Liver (tissue), 9 donors: ENCODE measurements around the gene STK38L. TPM values are rescaled to one million over a fixed set of nuclear protein-coding genes. Genes with fewer than 3 reads are reported as not detected.

Source experiments
- DNase-seq: peaks from one replicate; pipeline ENCODE4 v3.0.0-alpha.2; 2017; ENCODE audit warnings: low spot score
- H3K27ac ChIP-seq, 2 donors: one replicate each; pipeline ENCODE4 v1.7.0; 2013; ENCODE audit warnings: inconsistent platforms in 2 of 2, low read length in 2 of 2, control low read depth in 1 of 2, low read depth in 1 of 2, mild to moderate bottlenecking in 1 of 2
- H3K27me3 ChIP-seq, 4 donors: one replicate each; pipeline versions ENCODE4 v1.6.1 to v1.7.0; 2013; ENCODE audit warnings: low read length in 3 of 4, inconsistent platforms in 1 of 4, mild to moderate bottlenecking in 1 of 4, moderate library complexity in 1 of 4; ENCODE audit not compliant: control insufficient read depth in 4 of 4, insufficient read depth in 4 of 4
- H3K36me3 ChIP-seq, 4 donors: one replicate each; pipeline versions ENCODE4 v1.6.1 to v1.7.0; 2013; ENCODE audit warnings: low read length in 3 of 4, mild to moderate bottlenecking in 3 of 4, low read depth in 1 of 4, moderate library complexity in 1 of 4; ENCODE audit not compliant: control insufficient read depth in 4 of 4, insufficient read depth in 3 of 4
- H3K4me1 ChIP-seq, 4 donors: one replicate each; pipeline versions ENCODE4 v1.6.1 to v1.7.0; 2013; ENCODE audit warnings: low read length in 3 of 4, mild to moderate bottlenecking in 3 of 4, moderate library complexity in 1 of 4; ENCODE audit not compliant: control insufficient read depth in 4 of 4, insufficient read depth in 4 of 4
- H3K4me3 ChIP-seq, 3 donors: one replicate each; pipeline versions ENCODE4 v1.6.1 to v1.7.0; 2013; ENCODE audit warnings: low read length in 3 of 3, control low read depth in 1 of 3, low read depth in 1 of 3, mild to moderate bottlenecking in 1 of 3
- H3K9ac ChIP-seq, 2 donors: one replicate each; pipeline ENCODE4 v1.7.0; 2013; ENCODE audit warnings: low read length in 2 of 2, mild to moderate bottlenecking in 2 of 2, moderate library complexity in 2 of 2, control low read depth in 1 of 2, low read depth in 1 of 2
- H3K9me3 ChIP-seq, 4 donors: one replicate each; pipeline versions ENCODE4 v1.6.1 to v1.7.0; 2013; ENCODE audit warnings: low read length in 3 of 4; ENCODE audit not compliant: control insufficient read depth in 4 of 4
- EGR1 ChIP-seq, 2 donors: IDR thresholded peaks; 2 replicates each; pipeline ENCODE4 v1.6.1; 2016 to 2018; ENCODE audit warnings: antibody characterized with exemption in 2 of 2, low read depth in 2 of 2
- FOXA1 ChIP-seq: IDR thresholded peaks from 2 replicates; pipeline ENCODE4 v1.6.1; 2016; ENCODE audit warnings: antibody characterized with exemption
- FOXA2 ChIP-seq: IDR thresholded peaks from 2 replicates; pipeline ENCODE4 v1.6.1; 2016; ENCODE audit warnings: antibody characterized with exemption
- GABPA ChIP-seq, 2 donors: IDR thresholded peaks in 1 of 2; conservative IDR thresholded peaks in 1 of 2; 2 replicates each; pipeline ENCODE4 v1.6.1; 2016; ENCODE audit warnings: antibody characterized with exemption in 2 of 2, mild to moderate bottlenecking in 1 of 2, moderate library complexity in 1 of 2
- HNF4A ChIP-seq, 2 donors: conservative IDR thresholded peaks; 2 replicates each; pipeline ENCODE4 v1.6.1; 2016; ENCODE audit warnings: antibody characterized with exemption in 2 of 2, mild to moderate bottlenecking in 2 of 2
- HNF4G ChIP-seq: IDR thresholded peaks from 2 replicates; pipeline ENCODE4 v1.6.1; 2016; ENCODE audit warnings: antibody characterized with exemption
- JUND ChIP-seq, 2 donors: IDR thresholded peaks; 2 replicates each; pipeline ENCODE4 v1.6.1; 2016; ENCODE audit warnings: antibody characterized with exemption in 2 of 2
- NR2F2 ChIP-seq: IDR thresholded peaks from 2 replicates; pipeline ENCODE4 v1.6.1; 2016; ENCODE audit warnings: antibody characterized with exemption
- RAD21 ChIP-seq, 2 donors: IDR thresholded peaks; 2 replicates each; pipeline ENCODE4 v1.6.1; 2016; ENCODE audit warnings: antibody characterized with exemption in 2 of 2, mild to moderate bottlenecking in 2 of 2
- RXRA ChIP-seq, 2 donors: IDR thresholded peaks; 2 replicates each; pipeline ENCODE4 v1.6.1; 2017 to 2018; ENCODE audit warnings: antibody characterized with exemption in 2 of 2, mild to moderate bottlenecking in 1 of 2
- SP1 ChIP-seq: IDR thresholded peaks from 2 replicates; pipeline ENCODE4 v1.6.1; 2018; ENCODE audit warnings: antibody characterized with exemption, mild to moderate bottlenecking
- TAF1 ChIP-seq: conservative IDR thresholded peaks from 2 replicates; pipeline ENCODE4 v1.6.1; 2016; ENCODE audit warnings: antibody characterized with exemption, mild to moderate bottlenecking
- YY1 ChIP-seq: IDR thresholded peaks from 2 replicates; pipeline ENCODE4 v1.6.1; 2016; ENCODE audit warnings: antibody characterized with exemption, mild to moderate bottlenecking
- WGBS: extraction: QIAGEN DNeasy Blood & Tissue Kit; methylation state at CpG from one replicate; pipeline ENCODE4 v1.1.7; 2013; 5-methylcytosine and 5-hydroxymethylcytosine counted together
- polyA plus RNA-seq, 2 donors: library from polyadenylated mRNA; stranded (reverse) in 1 of 2; unstranded in 1 of 2; fragments of 200-250 nt in 1 of 2; fragments of >200 nt in 1 of 2; fragmentation: Nextera tagmentation in 1 of 2; extraction: Ambion mirVana in 1 of 2; gene quantifications; one replicate each; pipeline versions ENCODE4 v1.2.1 to v1.2.3, GENCODE V29; 2013 to 2015
- total RNA-seq, 2 donors: library from RNA; depleted of rRNA; stranded (reverse); fragments of >200 nt; gene quantifications; one replicate each; pipeline ENCODE4 v1.2.3, GENCODE V29; 2014
- TF ChIP-seq, protein P1 (sequence below): IDR thresholded peaks from 2 replicates; pipeline ENCODE4 v1.6.1; 2016; ENCODE audit warnings: antibody characterized with exemption
- TF ChIP-seq, protein P2 (sequence below): IDR thresholded peaks from 2 replicates; pipeline ENCODE4 v1.6.1; 2016; ENCODE audit warnings: antibody characterized with exemption
- TF ChIP-seq, protein P3 (sequence below): fragments of 150-350 bp; IDR thresholded peaks from 2 replicates; pipeline ENCODE4 v1.5.1; 2017; ENCODE audit warnings: improper control_type of control experiment, low read depth, low read length; ENCODE audit not compliant: missing input control
- TF ChIP-seq, protein P4 (sequence below): IDR thresholded peaks from 2 replicates; pipeline ENCODE4 v1.6.1; 2016; ENCODE audit warnings: antibody characterized with exemption, mild to moderate bottlenecking
- donor health status: healthy.
- donor health status: healthy.
- donor health status: healthy.
- donor health status: healthy.
- donor health status: healthy.

STK38L gene
- total and polyA plus RNA-seq, 4 donors = 2.8 to 8.6 (median 6.6) TPM

DNA sequence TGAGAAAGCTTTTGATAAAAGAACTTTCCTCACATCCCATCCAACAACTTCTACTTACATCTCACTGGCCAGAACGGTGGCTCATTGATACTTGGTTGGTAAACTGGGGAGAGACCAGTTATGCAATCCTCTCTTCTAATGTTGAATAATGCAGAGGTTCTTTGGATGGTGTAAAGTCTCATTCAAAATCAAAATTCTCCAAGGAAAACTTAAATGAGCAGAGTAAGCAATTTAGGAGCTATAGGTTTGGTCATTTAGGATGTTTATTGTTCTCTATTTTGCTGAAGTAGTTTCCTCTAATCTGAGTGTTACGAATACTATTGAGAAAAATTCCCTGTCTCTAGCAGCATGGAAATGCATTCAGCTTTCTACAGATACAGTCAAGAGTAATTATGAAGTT is 26.5 kb upstream of the STK38L start:
- Histone ChIP-seq H3K9ac (no peak overlapping the region), H3K27me3 (no peaks in the 10 kb centered on the region), H3K4me1 (peaks cover 0 to 21% (median 6%) of the 10 kb centered on the region in 4 donors), H3K9me3 (no peaks in the 10 kb centered on the region), H3K4me3 (no peak overlapping the region), H3K36me3 (no peaks in the 10 kb centered on the region), H3K27ac (no peak overlapping the region)
- TF ChIP-seq HNF4G (no peak), RAD21 (IDR thresholded peaks at IDR 0.05) (no peak), TAF1 (no peak), FOXA2 (no peak)
- TF ChIP-seq, protein P1, sequence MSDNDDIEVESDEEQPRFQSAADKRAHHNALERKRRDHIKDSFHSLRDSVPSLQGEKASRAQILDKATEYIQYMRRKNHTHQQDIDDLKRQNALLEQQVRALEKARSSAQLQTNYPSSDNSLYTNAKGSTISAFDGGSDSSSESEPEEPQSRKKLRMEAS = no peak
- WGBS = 88% methylated on average over 2 of the region's 2 CpGs
- no peak for DNase-seq

DNA sequence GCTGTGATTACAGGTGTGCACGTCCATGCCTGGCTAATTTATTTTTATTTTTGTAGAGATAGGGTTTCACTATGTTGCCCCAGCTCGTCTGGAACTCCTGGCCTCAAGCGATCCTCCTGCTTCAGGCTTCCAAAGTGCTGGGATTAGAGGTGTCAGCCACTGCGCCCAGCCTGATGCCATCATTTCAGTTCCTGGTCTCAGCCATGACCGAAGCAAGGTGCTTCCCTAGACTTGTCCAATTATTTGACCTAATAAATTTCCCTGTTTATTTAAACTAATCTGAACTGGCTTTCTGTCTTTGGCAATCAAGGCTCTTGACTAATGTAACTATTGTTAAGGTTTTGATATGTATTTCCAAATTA is 24.4 kb upstream of the STK38L start:
- H3K27ac ChIP-seq = no peak overlapping the region
- no peaks in the 10 kb centered on the region for H3K27me3 ChIP-seq
- no peak overlapping the region for H3K4me3 ChIP-seq
- DNase-seq = no peak
- H3K36me3 ChIP-seq = no peaks in the 10 kb centered on the region
- no peaks in the 10 kb centered on the region for H3K9me3 ChIP-seq
- WGBS = 93% methylated on average over 5 of the region's 5 CpGs
- H3K4me1 ChIP-seq = peaks cover 0 to 6% (median 0%) of the 10 kb centered on the region in 4 donors
- H3K9ac ChIP-seq = no peak overlapping the region
- TF ChIP-seq HNF4G (no peak), TAF1 (no peak), FOXA2 (no peak), FOXA1 (no peak), JUND (IDR thresholded peaks at IDR 0.05) (no peak), RAD21 (IDR thresholded peaks at IDR 0.05) (no peak), HNF4A (conservative IDR thresholded peaks at IDR 0.05) (no peak), YY1 (no peak), GABPA (IDR thresholded peaks at IDR 0.05 in 1 of 2, conservative IDR thresholded peaks at IDR 0.05 in 1 of 2) (no peak), EGR1 (IDR thresholded peaks at IDR 0.05; ENCODE audit: low read depth in 2 of 2) (no peak), RXRA (IDR thresholded peaks at IDR 0.05) (no peak), NR2F2 (no peak), SP1 (no peak)
- TF ChIP-seq, protein P2, sequence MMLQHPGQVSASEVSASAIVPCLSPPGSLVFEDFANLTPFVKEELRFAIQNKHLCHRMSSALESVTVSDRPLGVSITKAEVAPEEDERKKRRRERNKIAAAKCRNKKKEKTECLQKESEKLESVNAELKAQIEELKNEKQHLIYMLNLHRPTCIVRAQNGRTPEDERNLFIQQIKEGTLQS = no peak
- TF ChIP-seq, protein P3, sequence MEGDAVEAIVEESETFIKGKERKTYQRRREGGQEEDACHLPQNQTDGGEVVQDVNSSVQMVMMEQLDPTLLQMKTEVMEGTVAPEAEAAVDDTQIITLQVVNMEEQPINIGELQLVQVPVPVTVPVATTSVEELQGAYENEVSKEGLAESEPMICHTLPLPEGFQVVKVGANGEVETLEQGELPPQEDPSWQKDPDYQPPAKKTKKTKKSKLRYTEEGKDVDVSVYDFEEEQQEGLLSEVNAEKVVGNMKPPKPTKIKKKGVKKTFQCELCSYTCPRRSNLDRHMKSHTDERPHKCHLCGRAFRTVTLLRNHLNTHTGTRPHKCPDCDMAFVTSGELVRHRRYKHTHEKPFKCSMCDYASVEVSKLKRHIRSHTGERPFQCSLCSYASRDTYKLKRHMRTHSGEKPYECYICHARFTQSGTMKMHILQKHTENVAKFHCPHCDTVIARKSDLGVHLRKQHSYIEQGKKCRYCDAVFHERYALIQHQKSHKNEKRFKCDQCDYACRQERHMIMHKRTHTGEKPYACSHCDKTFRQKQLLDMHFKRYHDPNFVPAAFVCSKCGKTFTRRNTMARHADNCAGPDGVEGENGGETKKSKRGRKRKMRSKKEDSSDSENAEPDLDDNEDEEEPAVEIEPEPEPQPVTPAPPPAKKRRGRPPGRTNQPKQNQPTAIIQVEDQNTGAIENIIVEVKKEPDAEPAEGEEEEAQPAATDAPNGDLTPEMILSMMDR = no peak
- TF ChIP-seq, protein P1 = no peak
- TF ChIP-seq, protein P4, sequence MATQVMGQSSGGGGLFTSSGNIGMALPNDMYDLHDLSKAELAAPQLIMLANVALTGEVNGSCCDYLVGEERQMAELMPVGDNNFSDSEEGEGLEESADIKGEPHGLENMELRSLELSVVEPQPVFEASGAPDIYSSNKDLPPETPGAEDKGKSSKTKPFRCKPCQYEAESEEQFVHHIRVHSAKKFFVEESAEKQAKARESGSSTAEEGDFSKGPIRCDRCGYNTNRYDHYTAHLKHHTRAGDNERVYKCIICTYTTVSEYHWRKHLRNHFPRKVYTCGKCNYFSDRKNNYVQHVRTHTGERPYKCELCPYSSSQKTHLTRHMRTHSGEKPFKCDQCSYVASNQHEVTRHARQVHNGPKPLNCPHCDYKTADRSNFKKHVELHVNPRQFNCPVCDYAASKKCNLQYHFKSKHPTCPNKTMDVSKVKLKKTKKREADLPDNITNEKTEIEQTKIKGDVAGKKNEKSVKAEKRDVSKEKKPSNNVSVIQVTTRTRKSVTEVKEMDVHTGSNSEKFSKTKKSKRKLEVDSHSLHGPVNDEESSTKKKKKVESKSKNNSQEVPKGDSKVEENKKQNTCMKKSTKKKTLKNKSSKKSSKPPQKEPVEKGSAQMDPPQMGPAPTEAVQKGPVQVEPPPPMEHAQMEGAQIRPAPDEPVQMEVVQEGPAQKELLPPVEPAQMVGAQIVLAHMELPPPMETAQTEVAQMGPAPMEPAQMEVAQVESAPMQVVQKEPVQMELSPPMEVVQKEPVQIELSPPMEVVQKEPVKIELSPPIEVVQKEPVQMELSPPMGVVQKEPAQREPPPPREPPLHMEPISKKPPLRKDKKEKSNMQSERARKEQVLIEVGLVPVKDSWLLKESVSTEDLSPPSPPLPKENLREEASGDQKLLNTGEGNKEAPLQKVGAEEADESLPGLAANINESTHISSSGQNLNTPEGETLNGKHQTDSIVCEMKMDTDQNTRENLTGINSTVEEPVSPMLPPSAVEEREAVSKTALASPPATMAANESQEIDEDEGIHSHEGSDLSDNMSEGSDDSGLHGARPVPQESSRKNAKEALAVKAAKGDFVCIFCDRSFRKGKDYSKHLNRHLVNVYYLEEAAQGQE = no peak
